Prostate gland (tissue), 2 donors: ENCODE data around the gene SMG6.

Experiments
- CTCF ChIP-seq, 4 experiments: fragments of 200-600 bp in 2 of 4; fragments of 450-650 bp in 2 of 4; sonication (generic) in 2 of 4; IDR thresholded peaks; 1 replicate in 3 of 4; 2 replicates in 1 of 4; pipeline ENCODE4 v1.5.1; 2016 to 2019; ENCODE audit warnings: antibody characterized with exemption in 4 of 4, mild to moderate bottlenecking in 2 of 4, moderate library complexity in 2 of 4
- POLR2AphosphoS5 ChIP-seq: sonication (generic); formaldehyde crosslinking; IDR thresholded peaks from one replicate; pipeline ENCODE4 v1.6.1; 2017; ENCODE audit warnings: antibody characterized with exemption

GRCh38 chr17:2056206-2057174 is 247.1 kb downstream of the SMG6 start:
- TF ChIP-seq CTCF (IDR thresholded peaks at IDR 0.05), result no peak
- TF ChIP-seq POLR2AphosphoS5, result no peak
